H1 (cell line): ENCODE results near the gene RNPS1. TPM values are rescaled to one million over a fixed set of nuclear protein-coding genes. Genes with fewer than 3 reads are reported as not detected.

Source experiments
- ASH2L ChIP-seq: fragments of 200-600, 300-600 bp; sonication (generic); IDR thresholded peaks from one replicate; pipeline ENCODE4 v1.7.1; 2017; ENCODE audit warnings: low read length
- CREB1 ChIP-seq: IDR thresholded peaks from 2 replicates; pipeline ENCODE4 v1.6.1; 2012; ENCODE audit warnings: inconsistent platforms
- CTBP2 ChIP-seq: IDR thresholded peaks from 2 replicates; pipeline ENCODE4 v1.7.0; 2011; ENCODE audit warnings: borderline replicate concordance, mild to moderate bottlenecking, moderate library complexity, mixed read lengths, low read length; ENCODE audit not compliant: insufficient read depth, insufficient read length
- JUND ChIP-seq: IDR thresholded peaks from 2 replicates; pipeline ENCODE4 v1.6.1; 2011; ENCODE audit warnings: mild to moderate bottlenecking, improper control_type of control experiment, low read length
- MAFK ChIP-seq: IDR thresholded peaks from 2 replicates; pipeline ENCODE4 v1.6.1; 2012; ENCODE audit warnings: low read depth, mild to moderate bottlenecking, improper control_type of control experiment, low read length
- PHF8 ChIP-seq: fragments of 200-600 bp; sonication (generic); conservative IDR thresholded peaks from 2 replicates; pipeline ENCODE4 v1.7.1; 2012; ENCODE audit warnings: low read depth, mild to moderate bottlenecking, inconsistent platforms, low read length, moderate library complexity
- POLR2A ChIP-seq, 2 experiments: IDR thresholded peaks; 1 replicate in 1 of 2; 2 replicates in 1 of 2; pipeline ENCODE4 v1.6.1; 2011; ENCODE audit warnings: low read depth in 2 of 2, low read length in 2 of 2, mild to moderate bottlenecking in 2 of 2; ENCODE audit errors: control extremely low read depth in 1 of 2
- POLR2AphosphoS5 ChIP-seq: IDR thresholded peaks from 2 replicates; pipeline ENCODE4 v1.6.1; 2011; ENCODE audit warnings: low read depth, low read length
- RAD21 ChIP-seq, 2 experiments: IDR thresholded peaks in 1 of 2; conservative IDR thresholded peaks in 1 of 2; 2 replicates each; pipeline ENCODE4 v1.6.1; 2011; ENCODE audit warnings: low read depth in 2 of 2, low read length in 2 of 2, improper control_type of control experiment in 1 of 2, inconsistent platforms in 1 of 2, mild to moderate bottlenecking in 1 of 2, moderate library complexity in 1 of 2
- RFX5 ChIP-seq: IDR thresholded peaks from 2 replicates; pipeline ENCODE4 v1.6.1; 2011; ENCODE audit warnings: low read depth, low read length, improper control_type of control experiment, borderline replicate concordance
- RNF2 ChIP-seq: fragments of 200-900, 300-1000 bp; sonication (generic); IDR thresholded peaks from 2 replicates; pipeline ENCODE4 v1.7.1; 2016; ENCODE audit warnings: borderline replicate concordance, low read depth, mild to moderate bottlenecking, antibody characterized with exemption, low read length; ENCODE audit not compliant: poor library complexity, severe bottlenecking; ENCODE audit errors: missing control alignments
- SIRT6 ChIP-seq: IDR thresholded peaks from one replicate; pipeline ENCODE4 v1.7.1; 2012; ENCODE audit warnings: low read length, inconsistent platforms
- SP1 ChIP-seq: IDR thresholded peaks from 2 replicates; pipeline ENCODE4 v1.6.1; 2011; ENCODE audit warnings: low read depth, low read length
- SP2 ChIP-seq: IDR thresholded peaks from 2 replicates; pipeline ENCODE4 v1.6.1; 2012; ENCODE audit warnings: mild to moderate bottlenecking, low read length, inconsistent platforms
- SUZ12 ChIP-seq: fragments of 200-600 bp; sonication (generic); IDR thresholded peaks from 2 replicates; pipeline ENCODE4 v1.6.1; 2012; ENCODE audit warnings: mild to moderate bottlenecking, inconsistent platforms, low read length, moderate library complexity, mixed read lengths
- polyA plus RNA-seq, 7 experiments: library from polyadenylated mRNA; depleted of rRNA in 3 of 7; stranded (reverse) in 5 of 7; unstranded in 2 of 7; fragments of >200 nt in 5 of 7; fragments of 200-250 nt in 2 of 7; gene quantifications; 1 replicate in 5 of 7; 2 replicates in 1 of 7; 4 replicates in 1 of 7; pipeline versions ENCODE4 v1.2.1 to v1.2.3, GENCODE V29; 2011 to 2013; ENCODE audit warnings: missing spikeins in 2 of 7, mixed read lengths in 2 of 7
- total RNA-seq: library from RNA; stranded (reverse); fragmentation: NEBNext Ultra II Directional; extraction: Animal tissue kit (Norgen Biotek cat#: 25700); gene quantifications from 2 replicates; pipeline ENCODE4 v1.2.1, GENCODE V29; 2021
- TF ChIP-seq, protein P1 (sequence below): IDR thresholded peaks from 2 replicates; pipeline ENCODE4 v1.6.1; 2011; ENCODE audit warnings: low read depth, mild to moderate bottlenecking, low read length; ENCODE audit not compliant: insufficient read depth
- TF ChIP-seq, protein P2 (sequence below), 3 experiments: IDR thresholded peaks; 1 replicate in 2 of 3; 2 replicates in 1 of 3; pipeline versions ENCODE4 v1.5.1 to v1.6.1; 2011; ENCODE audit warnings: low read length in 3 of 3, mild to moderate bottlenecking in 3 of 3, inconsistent platforms in 2 of 3, low read depth in 1 of 3, moderate library complexity in 1 of 3; ENCODE audit not compliant: insufficient read depth in 1 of 3; ENCODE audit errors: control extremely low read depth in 1 of 3
- TF ChIP-seq, protein P3 (sequence below): IDR thresholded peaks from 2 replicates; pipeline ENCODE4 v1.6.1; 2012; ENCODE audit warnings: low read length, inconsistent platforms
- TF ChIP-seq, protein P4 (sequence below): IDR thresholded peaks from 2 replicates; pipeline ENCODE4 v1.6.1; 2012; ENCODE audit warnings: inconsistent platforms

The RNPS1 gene
- total and polyA plus RNA-seq, 2 of the 8 experiments (the other 6 are each of a cell fraction or from before 2014, with no cell fraction given) = 330 to 350 TPM

DNA sequence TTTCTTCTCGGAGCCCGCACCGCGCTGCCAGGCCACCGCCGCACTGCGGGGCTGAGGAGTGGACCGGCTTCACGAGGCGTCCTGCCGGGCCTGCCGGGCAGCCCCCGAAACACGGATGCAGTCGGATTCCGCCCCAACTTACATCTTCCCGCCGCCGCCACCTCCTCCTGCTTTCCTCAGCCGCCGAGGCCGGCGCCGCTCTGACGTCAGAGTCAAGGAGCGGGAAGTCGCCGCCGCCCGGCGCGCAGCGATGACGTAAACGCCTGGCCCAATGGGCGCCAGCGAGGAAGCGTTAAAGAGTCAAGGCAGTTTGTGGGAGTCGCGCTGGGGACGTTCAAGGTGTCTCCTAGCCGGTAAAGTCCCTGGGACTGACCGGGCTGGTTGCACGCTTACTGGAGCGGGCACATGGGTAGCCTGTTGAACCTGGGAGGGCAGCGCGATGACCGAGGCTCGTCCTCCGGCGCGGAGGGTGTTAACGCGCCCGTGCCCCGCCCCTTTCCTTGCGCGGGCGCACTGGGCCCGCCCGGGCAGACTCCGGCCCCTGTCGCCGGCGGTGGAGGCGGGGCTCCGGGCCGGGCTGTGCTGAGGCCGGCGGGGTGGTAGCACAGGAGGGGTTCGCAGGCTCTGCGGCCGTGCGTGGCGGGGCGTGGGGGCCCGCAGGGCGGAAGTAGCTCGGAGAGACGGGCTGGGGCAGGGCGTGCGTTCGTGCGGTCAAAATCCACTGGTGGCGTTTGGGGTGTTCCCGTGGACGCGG is at the start of gene RNPS1 (continued):
- TF ChIP-seq POLR2AphosphoS5 (peak; percentile 98), CREB1 (peak; percentile 100), CTBP2 (no peak), ASH2L (peak; percentile 55), POLR2A (IDR thresholded peaks at IDR 0.05; ENCODE audit: control extremely low read depth in 1 of 2, low read depth in 2 of 2, low read length in 2 of 2) (peak; percentile 97 to 98), SUZ12 (no peak), JUND (peak; percentile 84), PHF8 (peak; percentile 96), RNF2 (no peak), SP1 (no peak), SIRT6 (no peak), RAD21 (IDR thresholded peaks at IDR 0.05 in 1 of 2, conservative IDR thresholded peaks at IDR 0.05 in 1 of 2; ENCODE audit: low read depth in 2 of 2, low read length in 2 of 2) (no peak), SP2 (no peak), RFX5 (no peak), MAFK (no peak)
- TF ChIP-seq, protein P1, sequence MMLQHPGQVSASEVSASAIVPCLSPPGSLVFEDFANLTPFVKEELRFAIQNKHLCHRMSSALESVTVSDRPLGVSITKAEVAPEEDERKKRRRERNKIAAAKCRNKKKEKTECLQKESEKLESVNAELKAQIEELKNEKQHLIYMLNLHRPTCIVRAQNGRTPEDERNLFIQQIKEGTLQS = peak; percentile 95
- TF ChIP-seq, protein P2, sequence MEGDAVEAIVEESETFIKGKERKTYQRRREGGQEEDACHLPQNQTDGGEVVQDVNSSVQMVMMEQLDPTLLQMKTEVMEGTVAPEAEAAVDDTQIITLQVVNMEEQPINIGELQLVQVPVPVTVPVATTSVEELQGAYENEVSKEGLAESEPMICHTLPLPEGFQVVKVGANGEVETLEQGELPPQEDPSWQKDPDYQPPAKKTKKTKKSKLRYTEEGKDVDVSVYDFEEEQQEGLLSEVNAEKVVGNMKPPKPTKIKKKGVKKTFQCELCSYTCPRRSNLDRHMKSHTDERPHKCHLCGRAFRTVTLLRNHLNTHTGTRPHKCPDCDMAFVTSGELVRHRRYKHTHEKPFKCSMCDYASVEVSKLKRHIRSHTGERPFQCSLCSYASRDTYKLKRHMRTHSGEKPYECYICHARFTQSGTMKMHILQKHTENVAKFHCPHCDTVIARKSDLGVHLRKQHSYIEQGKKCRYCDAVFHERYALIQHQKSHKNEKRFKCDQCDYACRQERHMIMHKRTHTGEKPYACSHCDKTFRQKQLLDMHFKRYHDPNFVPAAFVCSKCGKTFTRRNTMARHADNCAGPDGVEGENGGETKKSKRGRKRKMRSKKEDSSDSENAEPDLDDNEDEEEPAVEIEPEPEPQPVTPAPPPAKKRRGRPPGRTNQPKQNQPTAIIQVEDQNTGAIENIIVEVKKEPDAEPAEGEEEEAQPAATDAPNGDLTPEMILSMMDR (IDR thresholded peaks at IDR 0.05; ENCODE audit: control extremely low read depth in 1 of 3, insufficient read depth in 1 of 3, low read depth in 1 of 3, low read length in 3 of 3) = no peak
- TF ChIP-seq, protein P3, sequence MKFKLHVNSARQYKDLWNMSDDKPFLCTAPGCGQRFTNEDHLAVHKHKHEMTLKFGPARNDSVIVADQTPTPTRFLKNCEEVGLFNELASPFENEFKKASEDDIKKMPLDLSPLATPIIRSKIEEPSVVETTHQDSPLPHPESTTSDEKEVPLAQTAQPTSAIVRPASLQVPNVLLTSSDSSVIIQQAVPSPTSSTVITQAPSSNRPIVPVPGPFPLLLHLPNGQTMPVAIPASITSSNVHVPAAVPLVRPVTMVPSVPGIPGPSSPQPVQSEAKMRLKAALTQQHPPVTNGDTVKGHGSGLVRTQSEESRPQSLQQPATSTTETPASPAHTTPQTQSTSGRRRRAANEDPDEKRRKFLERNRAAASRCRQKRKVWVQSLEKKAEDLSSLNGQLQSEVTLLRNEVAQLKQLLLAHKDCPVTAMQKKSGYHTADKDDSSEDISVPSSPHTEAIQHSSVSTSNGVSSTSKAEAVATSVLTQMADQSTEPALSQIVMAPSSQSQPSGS = peak; percentile 78; the same call in 1 of the 2 replicates
- TF ChIP-seq, protein P4, sequence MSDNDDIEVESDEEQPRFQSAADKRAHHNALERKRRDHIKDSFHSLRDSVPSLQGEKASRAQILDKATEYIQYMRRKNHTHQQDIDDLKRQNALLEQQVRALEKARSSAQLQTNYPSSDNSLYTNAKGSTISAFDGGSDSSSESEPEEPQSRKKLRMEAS = peak; percentile 90
